Psoas muscle (tissue), 8 donors: ENCODE data around the gene SYT13. TPM values are rescaled to one million over a fixed set of nuclear protein-coding genes. Genes with fewer than 3 reads are reported as not detected.
A peak's percentile ranks its signal among the peaks of the same experiment; 100 is the strongest.

Experiments used
- ATAC-seq, 4 donors: fragments of 200-7000 bp; cut with Tn5 transposase; one replicate each; pipeline ENCODE4 v1.9.1; 2020; ENCODE audit warnings: moderate library complexity in 3 of 4, mild to moderate bottlenecking in 2 of 4
- DNase-seq, 2 donors: peaks; one replicate each; pipeline ENCODE4 v3.0.0-alpha.2; 2020
- H3K27ac ChIP-seq: fragments of 200-600 bp; one replicate; pipeline ENCODE4 v1.8.0; 2022
- H3K27me3 ChIP-seq, 3 donors: fragments of 200-600 bp in 1 of 3; one replicate each; pipeline versions ENCODE4 v1.6.1 to v1.8.0; 2013 to 2022; ENCODE audit warnings: low read length in 2 of 3, mild to moderate bottlenecking in 2 of 3, moderate library complexity in 1 of 3; ENCODE audit not compliant: insufficient read depth in 3 of 3
- H3K36me3 ChIP-seq, 2 donors: fragments of 200-600 bp in 1 of 2; one replicate each; pipeline versions ENCODE4 v1.6.1 to v1.8.0; 2013 to 2022; ENCODE audit warnings: low read depth in 1 of 2, mild to moderate bottlenecking in 1 of 2, moderate library complexity in 1 of 2; ENCODE audit not compliant: insufficient read depth in 1 of 2
- H3K4me1 ChIP-seq: fragments of 200-600 bp; one replicate; pipeline ENCODE4 v1.8.0; 2022
- H3K4me3 ChIP-seq: fragments of 200-600 bp; one replicate; pipeline ENCODE4 v1.8.0; 2022; ENCODE audit warnings: mild to moderate bottlenecking
- H3K9me3 ChIP-seq: fragments of 200-600 bp; one replicate; pipeline ENCODE4 v1.8.0; 2022
- WGBS, 3 donors: extraction: QIAGEN DNeasy Blood & Tissue Kit; methylation state at CpG; one replicate each; pipeline versions ENCODE4 v1.1.6 to v1.1.7; 2013; 5-methylcytosine and 5-hydroxymethylcytosine counted together
- intact Hi-C, 2 donors: fragments of 100-400 bp; cut with DNase I; formaldehyde crosslinking; loops; one replicate each; pipeline versions ENCODE4 v1.11.0 to v1.14.2; 2022
- polyA plus RNA-seq, 3 donors: library from polyadenylated mRNA; stranded (reverse); fragments of 200-250 nt; gene quantifications; one replicate each; pipeline ENCODE4 v1.2.3, GENCODE V29; 2013
- total RNA-seq, 4 donors: library from RNA; stranded (reverse); fragmentation: NEBNext Ultra II Directional in 2 of 4; extraction: Animal tissue kit (Norgen Biotek cat#: 25700) in 2 of 4; gene quantifications; one replicate each; pipeline versions ENCODE4 v1.2.1 to v1.2.4, GENCODE V29; 2021 to 2023
- TF ChIP-seq, protein P1 (sequence below): fragments of 200-600 bp; IDR thresholded peaks from one replicate; pipeline ENCODE4 v1.8.0; 2022; ENCODE audit warnings: antibody characterized with exemption
- donor health status: healthy with polysubstance abuse.
- donor health status: DM: no; HTN: no; CAD: no; lungs with moderate emphysema.
- donor health status: Bipolar disorder and iron deficiency.
- donor health status: healthy.
- donor health status: DM: yes; HTN: yes; CAD: no.
- donor health status: DM: no; HTN: no; CAD: no.
- donor health status: DM: no; HTN: no; CAD: no.
- donor health status: DM: yes; HTN: yes; CAD: no.

Gene SYT13
- total and polyA plus RNA-seq, 7 donors = 0.05 to 0.22 (median 0.08) TPM; not detected in 1

DNA sequence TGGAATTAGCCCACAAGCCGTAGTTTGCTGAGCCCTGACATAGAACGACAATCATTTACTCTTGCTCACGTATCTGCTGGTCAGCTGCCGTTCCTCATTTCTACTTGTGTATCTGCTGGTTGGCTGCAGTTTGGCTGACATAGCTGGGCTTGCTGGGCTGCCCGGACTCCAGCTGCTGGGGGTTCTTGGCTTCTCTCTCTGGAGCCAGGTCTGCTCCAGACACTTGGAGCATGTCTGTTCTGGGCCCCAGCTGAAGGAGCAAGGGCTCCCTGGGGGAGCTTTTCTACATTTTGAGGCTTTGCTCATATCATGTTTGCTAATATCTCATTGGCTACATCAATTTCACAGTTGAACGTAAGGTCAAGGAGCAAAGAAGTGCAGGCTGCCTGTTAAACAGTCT, 92.4 kb downstream of the SYT13 start:
- Histone ChIP-seq H3K4me1 (no peaks in the 10 kb centered on the region), H3K9me3 (no peaks in the 10 kb centered on the region), H3K27me3 (no peaks in the 10 kb centered on the region), H3K36me3 (peaks cover 0 to 2% of the 10 kb centered on the region in 2 donors), H3K4me3 (no peak overlapping the region), H3K27ac (no peak overlapping the region)
- DNase-seq = peak in 1 of 2 donors; percentile 75
- 20 to 34% (median 22%) methylated on average over 6 of the region's 6 CpGs for WGBS, 3 donors
- intact Hi-C loops = no loop called here
- ATAC-seq = peak in 2 of 4 donors; percentile 61 to 82
- TF ChIP-seq, protein P1, sequence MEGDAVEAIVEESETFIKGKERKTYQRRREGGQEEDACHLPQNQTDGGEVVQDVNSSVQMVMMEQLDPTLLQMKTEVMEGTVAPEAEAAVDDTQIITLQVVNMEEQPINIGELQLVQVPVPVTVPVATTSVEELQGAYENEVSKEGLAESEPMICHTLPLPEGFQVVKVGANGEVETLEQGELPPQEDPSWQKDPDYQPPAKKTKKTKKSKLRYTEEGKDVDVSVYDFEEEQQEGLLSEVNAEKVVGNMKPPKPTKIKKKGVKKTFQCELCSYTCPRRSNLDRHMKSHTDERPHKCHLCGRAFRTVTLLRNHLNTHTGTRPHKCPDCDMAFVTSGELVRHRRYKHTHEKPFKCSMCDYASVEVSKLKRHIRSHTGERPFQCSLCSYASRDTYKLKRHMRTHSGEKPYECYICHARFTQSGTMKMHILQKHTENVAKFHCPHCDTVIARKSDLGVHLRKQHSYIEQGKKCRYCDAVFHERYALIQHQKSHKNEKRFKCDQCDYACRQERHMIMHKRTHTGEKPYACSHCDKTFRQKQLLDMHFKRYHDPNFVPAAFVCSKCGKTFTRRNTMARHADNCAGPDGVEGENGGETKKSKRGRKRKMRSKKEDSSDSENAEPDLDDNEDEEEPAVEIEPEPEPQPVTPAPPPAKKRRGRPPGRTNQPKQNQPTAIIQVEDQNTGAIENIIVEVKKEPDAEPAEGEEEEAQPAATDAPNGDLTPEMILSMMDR = no peak

Other genes starting within 250 kb of the SYT13 start
- 10 to 100 TPM in 1 of 4 donors, 1 to 10 TPM in 3; 5.1 to 14.2 (median 7.8) TPM for gene PRDM11, start 139.7 kb downstream of the SYT13 start, total RNA-seq
- gene PRDM11, start 139.7 kb downstream of the SYT13 start, polyA plus RNA-seq = 1 to 10 TPM; 2.3 to 7.2 (median 3.3) TPM